H1 (cell line): ENCODE measurements around the gene MMP17. TPM values are rescaled to one million over a fixed set of nuclear protein-coding genes. Genes with fewer than 3 reads are reported as not detected.

Source experiments
- CTCF ChIA-PET: fragments of 300-600 bp; sonication (Branson Sonifier 250); formaldehyde crosslinking; loops from one replicate; lab custom pipeline; 2021; ENCODE audit not compliant: partially characterized antibody; lab: Charles Lee
- POLR2A ChIA-PET: fragments of 300-600 bp; sonication (Branson Sonifier 250); formaldehyde crosslinking; loops from one replicate; lab custom pipeline; 2021; ENCODE audit warnings: inconsistent platforms; ENCODE audit not compliant: partially characterized antibody; lab: Charles Lee
- DNase-seq, 2 experiments: peaks; one replicate each; pipeline versions ENCODE4 v3.0.0 to v3.0.0-alpha.2; 2010 to 2022; ENCODE audit warnings: low spot score in 2 of 2, low read depth in 1 of 2, mixed read lengths in 1 of 2
- FAIRE-seq: peaks from 2 replicates; lab custom pipeline; 2011; peaks lifted over from hg19 to GRCh38; lab: Jason Lieb, UNC
- H2AFZ ChIP-seq: 2 replicates; pipeline ENCODE4 v1.8.1; 2012; ENCODE audit warnings: low read length, inconsistent platforms
- H2AK5ac ChIP-seq: 2 replicates; pipeline ENCODE4 v1.6.1; 2013; ENCODE audit warnings: low read depth, low read length
- H2BK120ac ChIP-seq: replicated peaks from 2 replicates; pipeline ENCODE3; 2013; ENCODE audit warnings: low read depth, low read length, inconsistent platforms
- H2BK12ac ChIP-seq: 2 replicates; pipeline ENCODE4 v1.6.1; 2013; ENCODE audit warnings: low read depth, low read length
- H2BK15ac ChIP-seq: 2 replicates; pipeline ENCODE4 v1.6.1; 2013; ENCODE audit warnings: low read length
- H2BK20ac ChIP-seq: 2 replicates; pipeline ENCODE4 v1.6.1; 2013; ENCODE audit warnings: low read length
- H2BK5ac ChIP-seq: 2 replicates; pipeline ENCODE4 v1.6.1; 2013; ENCODE audit warnings: low read depth, low read length
- H3K14ac ChIP-seq: 2 replicates; pipeline ENCODE4 v1.6.1; 2013; ENCODE audit warnings: inconsistent platforms; ENCODE audit not compliant: insufficient read length
- H3K18ac ChIP-seq: 2 replicates; pipeline ENCODE4 v1.6.1; 2013; ENCODE audit warnings: low read length; ENCODE audit errors: extremely low read depth
- H3K23ac ChIP-seq: 2 replicates; pipeline ENCODE4 v1.6.1; 2013; ENCODE audit warnings: inconsistent platforms; ENCODE audit not compliant: insufficient read length
- H3K23me2 ChIP-seq: 2 replicates; pipeline ENCODE4 v1.6.1; 2013; ENCODE audit warnings: low read depth, low read length
- H3K27ac ChIP-seq: 2 replicates; pipeline ENCODE4 v1.6.1; 2011; ENCODE audit warnings: low read depth, low read length, inconsistent platforms
- H3K27me3 ChIP-seq, 4 experiments: replicated peaks in 1 of 4; 1 replicate in 1 of 4; 2 replicates in 3 of 4; pipeline versions ENCODE4 v1.6.1 to v1.8.1; 2011 to 2013; ENCODE audit warnings: low read length in 3 of 4, mild to moderate bottlenecking in 3 of 4, inconsistent platforms in 2 of 4, mixed read lengths in 2 of 4, moderate library complexity in 1 of 4; ENCODE audit not compliant: control insufficient read depth in 3 of 4, insufficient read depth in 3 of 4; ENCODE audit errors: extremely low read depth in 1 of 4
- H3K36me3 ChIP-seq, 4 experiments: 2 replicates each; pipeline versions ENCODE4 v1.6.1 to v1.8.1; 2011 to 2013; ENCODE audit warnings: mild to moderate bottlenecking in 4 of 4, low read length in 3 of 4, moderate library complexity in 2 of 4, control low read depth in 1 of 4, inconsistent platforms in 1 of 4; ENCODE audit not compliant: insufficient read depth in 4 of 4, control insufficient read depth in 2 of 4
- H3K4ac ChIP-seq: replicated peaks from 2 replicates; pipeline ENCODE3; 2013; ENCODE audit warnings: low read length, low read depth, mixed read lengths, inconsistent platforms; ENCODE audit not compliant: insufficient read length
- H3K4me1 ChIP-seq, 4 experiments: replicated peaks in 1 of 4; 1 replicate in 1 of 4; 2 replicates in 3 of 4; pipeline versions ENCODE4 v1.6.1 to v1.8.1; 2011 to 2013; ENCODE audit warnings: low read length in 3 of 4, inconsistent platforms in 2 of 4, mixed read lengths in 1 of 4; ENCODE audit not compliant: insufficient read depth in 4 of 4, control insufficient read depth in 3 of 4
- H3K4me2 ChIP-seq, 2 experiments: 2 replicates each; pipeline versions ENCODE4 v1.6.1 to v1.8.1; 2011 to 2013; ENCODE audit warnings: low read depth in 2 of 2, low read length in 2 of 2, control low read depth in 1 of 2, inconsistent platforms in 1 of 2, mild to moderate bottlenecking in 1 of 2; ENCODE audit not compliant: insufficient read depth in 1 of 2
- H3K4me3 ChIP-seq, 4 experiments: fragments of 200-600, 300-600 bp in 1 of 4; sonication (generic), shearing (Covaris generic), sonication (Bioruptor Twin) in 1 of 4; 2 replicates each; pipeline versions ENCODE4 v1.5.1 to v1.8.1; 2011 to 2016; ENCODE audit warnings: low read length in 4 of 4, low read depth in 3 of 4, control low read depth in 2 of 4, inconsistent platforms in 2 of 4, mild to moderate bottlenecking in 2 of 4, mixed read lengths in 1 of 4, moderate library complexity in 1 of 4; ENCODE audit not compliant: insufficient read depth in 2 of 4; ENCODE audit errors: extremely low read depth in 1 of 4
- H3K56ac ChIP-seq: replicated peaks from 2 replicates; pipeline ENCODE3; 2013; ENCODE audit warnings: low read depth, mild to moderate bottlenecking, mixed read lengths, low read length, inconsistent platforms; ENCODE audit not compliant: insufficient read length
- H3K79me1 ChIP-seq: 2 replicates; pipeline ENCODE4 v1.6.1; 2013; ENCODE audit warnings: low read depth, low read length, control low read depth
- H3K79me2 ChIP-seq, 2 experiments: 2 replicates each; pipeline versions ENCODE4 v1.6.1 to v1.8.1; 2012 to 2013; ENCODE audit warnings: low read length in 2 of 2, mild to moderate bottlenecking in 2 of 2, inconsistent platforms in 1 of 2; ENCODE audit not compliant: insufficient read depth in 2 of 2, control insufficient read depth in 1 of 2
- H3K9ac ChIP-seq, 4 experiments: replicated peaks in 1 of 4; 1 replicate in 1 of 4; 2 replicates in 3 of 4; pipeline versions ENCODE4 v1.6.1 to v1.8.1; 2011 to 2013; ENCODE audit warnings: low read depth in 3 of 4, low read length in 3 of 4, control low read depth in 2 of 4, mild to moderate bottlenecking in 2 of 4, moderate library complexity in 2 of 4, inconsistent platforms in 1 of 4; ENCODE audit errors: extremely low read depth in 1 of 4
- H3K9me3 ChIP-seq, 2 experiments: 2 replicates each; pipeline versions ENCODE4 v1.6.1 to v1.8.1; 2012 to 2013; ENCODE audit warnings: mild to moderate bottlenecking in 2 of 2, moderate library complexity in 2 of 2, control low read depth in 1 of 2, inconsistent platforms in 1 of 2, low read depth in 1 of 2, low read length in 1 of 2, mixed read lengths in 1 of 2; ENCODE audit not compliant: insufficient read depth in 2 of 2
- H4K20me1 ChIP-seq, 2 experiments: replicated peaks in 1 of 2; 2 replicates each; pipeline versions ENCODE3 to v1.8.1; 2011 to 2013; ENCODE audit warnings: inconsistent platforms in 2 of 2, low read length in 2 of 2, mild to moderate bottlenecking in 1 of 2; ENCODE audit not compliant: insufficient read depth in 2 of 2, control insufficient read depth in 1 of 2
- H4K5ac ChIP-seq: 2 replicates; pipeline ENCODE4 v1.6.1; 2013; ENCODE audit warnings: low read length, low read depth, mixed read lengths, inconsistent platforms; ENCODE audit not compliant: insufficient read length
- H4K8ac ChIP-seq: 2 replicates; pipeline ENCODE4 v1.8.0; 2013; ENCODE audit warnings: mild to moderate bottlenecking, moderate library complexity, low read length, inconsistent platforms; ENCODE audit not compliant: insufficient read depth; ENCODE audit errors: extremely low read depth
- H4K91ac ChIP-seq: replicated peaks from 2 replicates; pipeline ENCODE3; 2013; ENCODE audit warnings: low read length, mixed read lengths, inconsistent platforms; ENCODE audit not compliant: insufficient read length
- BCL11A ChIP-seq, 2 experiments: IDR thresholded peaks; one replicate each; pipeline ENCODE4 v1.6.1; 2011; ENCODE audit warnings: low read depth in 2 of 2, low read length in 2 of 2, mild to moderate bottlenecking in 2 of 2
- FOSL1 ChIP-seq: IDR thresholded peaks from 2 replicates; pipeline ENCODE4 v1.6.1; 2011; ENCODE audit warnings: mild to moderate bottlenecking, low read depth, low read length, moderate library complexity; ENCODE audit not compliant: insufficient read depth
- GABPA ChIP-seq: IDR thresholded peaks from 2 replicates; pipeline ENCODE4 v1.6.1; 2011; ENCODE audit warnings: mild to moderate bottlenecking, low read length, moderate library complexity, borderline replicate concordance; ENCODE audit not compliant: insufficient read depth
- HDAC2 ChIP-seq, 2 experiments: fragments of 300-600 bp in 1 of 2; sonication (generic) in 1 of 2; IDR thresholded peaks; 2 replicates each; pipeline ENCODE4 v1.6.1; 2011 to 2012; ENCODE audit warnings: low read depth in 2 of 2, low read length in 2 of 2, mild to moderate bottlenecking in 2 of 2, moderate library complexity in 2 of 2, borderline replicate concordance in 1 of 2, inconsistent platforms in 1 of 2
- KDM4A ChIP-seq: IDR thresholded peaks from one replicate; pipeline ENCODE4 v1.7.1; 2012; ENCODE audit warnings: low read depth, mild to moderate bottlenecking, moderate library complexity, low read length, inconsistent platforms; ENCODE audit not compliant: severe bottlenecking
- RNF2 ChIP-seq: fragments of 200-900, 300-1000 bp; sonication (generic); IDR thresholded peaks from 2 replicates; pipeline ENCODE4 v1.7.1; 2016; ENCODE audit warnings: borderline replicate concordance, low read depth, mild to moderate bottlenecking, antibody characterized with exemption, low read length; ENCODE audit not compliant: poor library complexity, severe bottlenecking; ENCODE audit errors: missing control alignments
- TCF12 ChIP-seq: IDR thresholded peaks from 2 replicates; pipeline ENCODE4 v1.6.1; 2011; ENCODE audit warnings: low read depth, mild to moderate bottlenecking, low read length
- ZNF274 ChIP-seq: IDR thresholded peaks from 2 replicates; pipeline ENCODE4 v1.7.0; 2012; ENCODE audit warnings: low read length, borderline replicate concordance; ENCODE audit errors: extremely low read depth
- WGBS, 2 experiments: shearing (Covaris generic) in 1 of 2; methylation state at CpG; one replicate each; pipeline versions ENCODE4 v1.1.6 to v1.1.7; 2013 to 2015; ENCODE audit warnings: low lambda C conversion rate in 2 of 2, mixed read lengths in 2 of 2, inconsistent platforms in 1 of 2, low coverage in 1 of 2, missing lambda C conversion rate in 1 of 2; ENCODE audit not compliant: insufficient replicate concordance in 2 of 2, insufficient coverage in 1 of 2, insufficient read length in 1 of 2; ENCODE audit errors: extremely low coverage in 1 of 2, missing lambda C conversion rate in 1 of 2; 5-methylcytosine and 5-hydroxymethylcytosine counted together
- polyA plus RNA-seq, 7 experiments: library from polyadenylated mRNA; depleted of rRNA in 3 of 7; stranded (reverse) in 5 of 7; unstranded in 2 of 7; fragments of >200 nt in 5 of 7; fragments of 200-250 nt in 2 of 7; gene quantifications; 1 replicate in 5 of 7; 2 replicates in 1 of 7; 4 replicates in 1 of 7; pipeline versions ENCODE4 v1.2.1 to v1.2.3, GENCODE V29; 2011 to 2013; ENCODE audit warnings: missing spikeins in 2 of 7, mixed read lengths in 2 of 7
- total RNA-seq: library from RNA; stranded (reverse); fragmentation: NEBNext Ultra II Directional; extraction: Animal tissue kit (Norgen Biotek cat#: 25700); gene quantifications from 2 replicates; pipeline ENCODE4 v1.2.1, GENCODE V29; 2021
- TF ChIP-seq, protein P1 (sequence below): IDR thresholded peaks from 2 replicates; pipeline ENCODE4 v1.6.1; 2011; ENCODE audit warnings: low read depth, mild to moderate bottlenecking, low read length; ENCODE audit not compliant: insufficient read depth

MMP17 gene
- total and polyA plus RNA-seq, 2 of the 8 experiments (the other 6 are each of a cell fraction or from before 2014, with no cell fraction given) = 41.3 to 53.8 TPM

DNA sequence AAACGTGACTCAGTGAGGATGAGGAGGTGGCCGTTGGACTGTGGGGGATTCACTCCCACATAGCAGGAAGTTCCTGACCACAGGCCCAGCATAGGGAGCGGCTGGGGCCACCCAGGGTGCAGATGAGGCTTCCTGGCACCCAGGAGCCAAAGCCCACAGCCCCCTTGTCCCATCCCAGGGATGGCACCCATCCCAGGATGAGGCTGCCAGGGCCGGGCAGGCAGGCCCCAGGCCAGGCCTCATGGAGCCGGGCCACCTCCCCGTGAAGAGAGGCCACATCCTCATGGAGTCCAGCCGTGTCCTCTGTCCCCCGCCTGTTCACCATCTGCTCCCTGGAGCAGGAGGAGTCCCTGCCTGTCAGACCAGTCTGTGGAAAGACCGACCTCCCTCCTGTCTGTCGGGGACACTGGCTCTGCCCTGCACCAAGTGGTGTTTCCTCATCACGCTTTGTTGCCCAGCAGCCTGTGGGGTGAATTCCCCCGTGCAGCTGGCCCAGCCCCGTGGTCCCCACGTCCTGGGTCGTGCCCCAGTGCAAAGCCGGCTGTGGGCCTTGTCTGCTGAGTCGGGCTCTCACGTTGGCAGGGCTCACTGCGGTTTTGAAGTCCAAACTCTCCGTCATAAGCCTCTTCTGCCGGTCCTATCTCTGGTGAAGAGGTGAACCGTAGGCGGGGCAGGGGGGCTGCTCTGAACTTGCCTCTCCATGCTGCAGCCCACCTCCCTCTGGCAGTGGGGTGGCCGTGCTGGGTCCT is 24.5 kb downstream of the MMP17 start:
- no peaks in the 10 kb centered on the region for H3K79me2 ChIP-seq
- H3K9me3 ChIP-seq = no peaks in the 10 kb centered on the region
- FAIRE-seq (no peak), DNase-seq (no peak)
- H3K27me3 ChIP-seq = no peaks in the 10 kb centered on the region; a peak in 1 of 7 replicates
- H4K8ac ChIP-seq = peak overlapping the region; percentile 65; the same call in 1 of the 2 replicates
- ChIA-PET POLR2A (interaction anchor here (1.7 kb wide), 2 partner anchors 67 to 77 kb away, joined by 4 to 5 read pairs; partner anchors contain the start of gene PUS1), CTCF (interaction anchor here (0.7 to 1.5 kb wide), 5 partner anchors 9 to 19 kb away, joined by 3 to 6 read pairs (median 4); no protein-coding TSS in a partner anchor)
- peaks cover 0 to 9% (median 3%) of the 10 kb centered on the region in 4 experiments; a peak in 3 of 7 replicates for H3K4me1 ChIP-seq
- H3K23me2 ChIP-seq = no peaks in the 10 kb centered on the region; the same call in 1 of the 2 replicates
- H3K79me1 ChIP-seq = no peaks in the 10 kb centered on the region
- peak overlapping the region; percentile 32; the same call in 1 of the 2 replicates for H3K18ac ChIP-seq
- H3K9ac ChIP-seq = peak overlapping the region in 1 of 4 experiments; percentile 40; a peak in 2 of 7 replicates
- H2BK15ac ChIP-seq = no peak overlapping the region
- H2BK120ac ChIP-seq = no peak overlapping the region
- H2BK12ac ChIP-seq = no peak overlapping the region
- H4K91ac ChIP-seq = no peak overlapping the region
- no peak overlapping the region for H2AFZ ChIP-seq
- H2BK20ac ChIP-seq = no peak overlapping the region
- H2AK5ac ChIP-seq = no peak overlapping the region
- no peak overlapping the region for H3K56ac ChIP-seq
- H3K23ac ChIP-seq = no peak overlapping the region
- WGBS, 2 experiments = 78% methylated on average over 23 of the region's 24 CpGs; no CpG with 5 or more reads in 1 of the 2 experiments
- H2BK5ac ChIP-seq = 0 out of 2 replicates have a peak overlapping the region, but pooled peaks have one; percentile 12
- H3K4me2 ChIP-seq = no peak overlapping the region
- no peak overlapping the region for H3K4me3 ChIP-seq
- H3K4ac ChIP-seq = peak overlapping the region; percentile 85
- H4K20me1 ChIP-seq = peaks cover 0 to 1% of the 10 kb centered on the region in 2 experiments
- peak overlapping the region; percentile 21 for H4K5ac ChIP-seq
- no peak overlapping the region for H3K14ac ChIP-seq
- H3K27ac ChIP-seq = no peak overlapping the region
- H3K36me3 ChIP-seq = peaks cover 0 to 25% (median 0%) of the 10 kb centered on the region in 4 experiments; a peak in 3 of 8 replicates
- TF ChIP-seq RNF2 = no peak
- TF ChIP-seq, protein P1, sequence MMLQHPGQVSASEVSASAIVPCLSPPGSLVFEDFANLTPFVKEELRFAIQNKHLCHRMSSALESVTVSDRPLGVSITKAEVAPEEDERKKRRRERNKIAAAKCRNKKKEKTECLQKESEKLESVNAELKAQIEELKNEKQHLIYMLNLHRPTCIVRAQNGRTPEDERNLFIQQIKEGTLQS = no peak
- no peak for TF ChIP-seq BCL11A (IDR thresholded peaks at IDR 0.05; ENCODE audit: low read depth in 2 of 2, low read length in 2 of 2)
- 0 out of 2 replicates have a peak, but pooled peaks have one; percentile 20 for TF ChIP-seq GABPA
- no peak for TF ChIP-seq FOSL1
- TF ChIP-seq TCF12 = no peak
- TF ChIP-seq HDAC2 (IDR thresholded peaks at IDR 0.05; ENCODE audit: borderline replicate concordance in 1 of 2, low read depth in 2 of 2, low read length in 2 of 2) = no peak
- no peak for TF ChIP-seq KDM4A
- TF ChIP-seq ZNF274 = no peak
